SU-DHL-6 (cell line): ENCODE measurements around the gene APAF1.

Experiments used
- H2AFZ ChIP-seq: fragments of 200-600 bp; sonication (generic); 2 replicates; pipeline ENCODE4 v1.6.1; 2014; ENCODE audit warnings: low read depth, mild to moderate bottlenecking, moderate library complexity, mixed read lengths, antibody characterized with exemption, low read length; ENCODE audit not compliant: severe bottlenecking
- H3F3A ChIP-seq: fragments of 200-600 bp; shearing (Covaris generic); 2 replicates; pipeline ENCODE4 v1.6.0; 2016; ENCODE audit warnings: antibody characterized with exemption, mild to moderate bottlenecking; ENCODE audit not compliant: insufficient read depth
- H3K27ac ChIP-seq: fragments of 200-600 bp; sonication (generic); 2 replicates; pipeline ENCODE4 v1.5.1; 2016; ENCODE audit warnings: low read depth, mild to moderate bottlenecking, low read length, moderate library complexity, mixed read lengths
- H3K27me3 ChIP-seq: fragments of 200-600 bp; sonication (generic), shearing (Covaris generic); 2 replicates; pipeline ENCODE4 v1.6.0; 2014; ENCODE audit warnings: mild to moderate bottlenecking, low read length
- H3K36me3 ChIP-seq: fragments of 200-600 bp; sonication (generic); 2 replicates; pipeline ENCODE4 v1.6.1; 2014; ENCODE audit warnings: mild to moderate bottlenecking, low read length, mixed read lengths
- H3K4me2 ChIP-seq: fragments of 300-600, 200-600 bp; shearing (Covaris generic), sonication (generic); 2 replicates; pipeline ENCODE4 v1.6.0; 2014; ENCODE audit warnings: low read length, low read depth, mild to moderate bottlenecking; ENCODE audit not compliant: poor library complexity, severe bottlenecking
- H3K4me3 ChIP-seq: fragments of 200-600 bp; sonication (generic); 2 replicates; pipeline ENCODE4 v1.5.1; 2014; ENCODE audit warnings: antibody characterized with exemption, low read length, mild to moderate bottlenecking, mixed read lengths; ENCODE audit not compliant: insufficient read depth, poor library complexity, severe bottlenecking
- H3K79me2 ChIP-seq: fragments of 200-600 bp; sonication (generic); 2 replicates; pipeline ENCODE4 v1.6.1; 2014; ENCODE audit warnings: mild to moderate bottlenecking, low read length, moderate library complexity; ENCODE audit not compliant: insufficient read depth
- H3K9ac ChIP-seq: fragments of 200-600 bp; sonication (generic); 2 replicates; pipeline ENCODE4 v1.7.0; 2014; ENCODE audit warnings: mild to moderate bottlenecking, low read length
- H3K9me2 ChIP-seq: fragments of 200-600 bp; sonication (generic); replicated peaks from 2 replicates; pipeline ENCODE4 v1.6.1; 2014; ENCODE audit warnings: low read length; ENCODE audit not compliant: insufficient read depth
- H3K9me3 ChIP-seq: fragments of 200-600 bp; sonication (generic); 2 replicates; pipeline ENCODE4 v1.6.1; 2014; ENCODE audit warnings: low read length, mixed read lengths; ENCODE audit not compliant: insufficient read depth
- H4K20me1 ChIP-seq: fragments of 200-600 bp; sonication (generic); 2 replicates; pipeline ENCODE4 v1.6.1; 2014; ENCODE audit warnings: low read depth, mild to moderate bottlenecking, antibody characterized with exemption, low read length, moderate library complexity, mixed read lengths
- CTCF ChIP-seq: fragments of 200-600 bp; sonication (generic); IDR thresholded peaks from one replicate; pipeline ENCODE4 v1.5.1; 2017; ENCODE audit warnings: antibody characterized with exemption, mild to moderate bottlenecking, low read length, moderate library complexity; ENCODE audit not compliant: insufficient read depth, poor library complexity, severe bottlenecking
- EZH2phosphoT487 ChIP-seq: fragments of 200-600 bp; sonication (generic), shearing (Covaris generic); conservative IDR thresholded peaks from 2 replicates; pipeline ENCODE4 v1.6.1; 2018; ENCODE audit warnings: mild to moderate bottlenecking, antibody characterized with exemption, low read length, moderate library complexity, mixed read lengths

APAF1 gene

DNA sequence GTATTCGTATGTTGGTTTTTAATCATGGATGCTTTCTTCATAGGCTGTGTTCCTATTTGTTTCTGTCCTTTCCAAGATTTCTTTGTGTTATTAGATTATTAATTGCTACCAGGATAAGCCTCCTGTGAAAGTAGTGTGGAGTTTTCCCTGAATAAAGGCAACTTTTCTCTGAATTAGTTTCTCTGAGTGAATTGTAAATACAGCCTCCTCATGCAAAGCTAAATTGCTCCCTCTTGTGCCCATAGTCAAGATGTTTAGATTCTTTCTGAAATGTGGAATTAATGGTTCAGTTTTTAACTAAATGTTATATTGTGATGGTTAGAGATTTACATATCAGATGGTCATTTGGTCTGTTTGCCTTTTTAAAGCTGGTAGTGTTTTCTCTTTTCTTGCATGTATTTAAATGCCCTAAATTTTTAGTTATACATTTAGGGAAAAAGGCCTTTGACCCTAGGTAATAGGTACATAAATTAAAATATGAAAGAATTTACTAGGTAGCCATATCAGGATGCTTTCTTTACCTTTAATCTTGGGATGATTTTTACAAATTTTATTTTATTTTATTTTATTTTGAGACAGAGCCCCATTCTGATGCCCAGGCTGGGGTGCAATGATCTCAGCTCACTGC lies 8.9 kb downstream of the APAF1 start:
- Histone ChIP-seq H3K36me3 (peaks cover 25% of the 10 kb centered on the region; the same call in 1 of the 2 replicates), H3K79me2 (no peaks in the 10 kb centered on the region), H3K27me3 (no peaks in the 10 kb centered on the region), H3K9me2 (no peaks in the 10 kb centered on the region), H4K20me1 (no peaks in the 10 kb centered on the region), H2AFZ (no peak overlapping the region), H3K9ac (no peak overlapping the region), H3K4me2 (no peak overlapping the region), H3F3A (peaks cover 9% of the 10 kb centered on the region; the same call in 1 of the 2 replicates), H3K4me3 (no peak overlapping the region), H3K27ac (no peak overlapping the region), H3K9me3 (no peaks in the 10 kb centered on the region)
- no peak for TF ChIP-seq EZH2phosphoT487
- TF ChIP-seq CTCF = peak; percentile 54

DNA sequence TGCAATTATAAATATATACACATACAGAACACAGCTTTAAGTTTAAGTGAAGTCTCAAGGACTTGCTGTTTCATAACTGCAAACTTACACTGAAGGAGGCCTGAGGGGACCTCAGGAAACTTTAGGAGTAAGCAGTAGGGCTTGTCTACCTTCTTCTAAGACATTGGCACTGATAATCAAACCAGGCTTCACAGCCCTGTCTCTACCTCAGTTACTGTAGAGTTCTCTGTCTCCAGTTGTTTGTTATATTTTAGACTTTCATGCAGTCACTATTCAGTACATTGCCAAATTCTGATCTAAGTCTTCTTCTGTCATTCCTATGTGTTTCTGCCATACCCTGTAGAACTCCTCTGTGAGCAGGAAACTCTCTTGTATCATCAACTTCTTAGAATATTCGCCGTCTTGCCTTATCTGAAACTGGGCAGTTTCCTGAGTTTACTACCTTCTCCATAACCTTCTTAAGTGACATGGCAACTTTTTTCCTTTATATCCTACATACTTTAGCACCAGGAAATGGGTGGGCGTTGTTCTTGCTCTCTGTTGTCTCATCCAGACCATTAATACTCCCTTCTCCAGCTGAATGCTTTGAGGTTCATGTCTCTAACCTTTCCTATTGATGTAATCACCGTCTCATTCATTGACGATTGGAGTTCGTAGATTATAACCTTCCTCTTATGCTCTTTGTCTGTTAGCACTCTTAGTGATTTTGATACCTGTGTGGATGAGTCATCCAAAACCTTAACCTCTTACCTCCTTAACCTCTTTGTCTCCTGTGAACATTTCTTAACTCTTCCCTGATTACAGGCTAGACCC lies 11.4 kb downstream of the APAF1 start:
- H3K4me2 ChIP-seq = no peak overlapping the region
- H3K79me2 ChIP-seq = no peaks in the 10 kb centered on the region
- H3K9me2 ChIP-seq = no peaks in the 10 kb centered on the region
- H3K27ac ChIP-seq = no peak overlapping the region
- no peak overlapping the region for H3K9ac ChIP-seq
- no peaks in the 10 kb centered on the region for H3K27me3 ChIP-seq
- H4K20me1 ChIP-seq = no peaks in the 10 kb centered on the region
- TF ChIP-seq CTCF (no peak), EZH2phosphoT487 (no peak)
- H2AFZ ChIP-seq = no peak overlapping the region
- peaks cover 15% of the 10 kb centered on the region; the same call in 1 of the 2 replicates for H3K36me3 ChIP-seq
- no peaks in the 10 kb centered on the region for H3K9me3 ChIP-seq
- H3K4me3 ChIP-seq = no peak overlapping the region
- H3F3A ChIP-seq = 0 out of 2 replicates have a peak, but pooled peaks cover 3% of the 10 kb centered on the region

DNA sequence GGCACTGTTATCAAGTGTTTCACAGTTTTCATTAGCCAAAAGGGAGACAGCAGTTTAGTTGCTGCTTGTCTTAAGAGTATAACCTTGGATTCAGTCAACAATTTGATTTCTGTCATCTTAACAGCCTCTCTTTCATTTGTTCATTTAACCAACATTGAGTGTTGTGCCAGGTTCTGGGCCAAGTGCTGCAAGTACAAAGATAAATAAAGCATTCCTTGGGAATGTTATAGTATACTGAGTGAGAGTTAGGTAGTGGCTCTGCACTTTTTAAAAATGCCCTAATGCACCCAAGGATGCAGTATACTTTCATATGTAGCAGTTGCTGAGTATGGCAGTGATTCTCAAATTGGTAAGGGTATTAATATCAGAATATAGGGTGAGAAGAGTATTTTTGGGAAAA lies 15.4 kb downstream of the APAF1 start:
- Histone ChIP-seq H3K27ac (no peak overlapping the region), H3K4me3 (no peak overlapping the region), H3K79me2 (no peaks in the 10 kb centered on the region), H4K20me1 (no peaks in the 10 kb centered on the region), H3K27me3 (no peaks in the 10 kb centered on the region), H3K9ac (no peak overlapping the region), H3K9me2 (no peaks in the 10 kb centered on the region), H3K36me3 (peaks cover 37% of the 10 kb centered on the region; the same call in 1 of the 2 replicates), H3K4me2 (no peak overlapping the region), H3K9me3 (no peaks in the 10 kb centered on the region), H2AFZ (no peak overlapping the region), H3F3A (no peaks in the 10 kb centered on the region)
- TF ChIP-seq CTCF (no peak), EZH2phosphoT487 (no peak)
